ENCODE data around the gene GABRB3.

GABRB3 gene

GRCh38 chr15:26674467-26674866 is 98.4 kb downstream of the GABRB3 start:
- Histone ChIP-seq H3K9me3 (ENCODE audit: control insufficient read depth, insufficient read depth, low read depth, low read length) (no peaks in the 10 kb centered on the region), H3K27ac (ENCODE audit: extremely low read depth, low read depth, low read length) (no peak overlapping the region), H3K4me3 (ENCODE audit: low read depth, low read length) (no peak overlapping the region), H3K4me1 (ENCODE audit: control insufficient read depth, insufficient read depth, low read length) (0 out of 2 replicates have a peak, but pooled peaks cover 2% of the 10 kb centered on the region), H3K36me3 (ENCODE audit: control insufficient read depth in 2 of 2, insufficient read depth in 1 of 2, low read length in 2 of 2) (no peaks in the 10 kb centered on the region)
- POLR2A ChIA-PET = no interaction called here
- CTCF ChIA-PET = no interaction called here
- TF ChIP-seq ZNF580 (tag by site-specific recombination; IDR thresholded peaks at IDR 0.05) (no peak), ZNF423 (tag by site-specific recombination; IDR thresholded peaks at IDR 0.05) (no peak), KLF10 (tag by site-specific recombination; IDR thresholded peaks at IDR 0.05) (no peak), WT1 (tag by site-specific recombination; IDR thresholded peaks at IDR 0.05) (no peak)

GRCh38 chr15:26673445-26673844 is 99.4 kb downstream of the GABRB3 start:
- Histone ChIP-seq H3K4me3 (ENCODE audit: low read depth, low read length) (no peak overlapping the region), H3K36me3 (ENCODE audit: control insufficient read depth in 2 of 2, insufficient read depth in 1 of 2, low read length in 2 of 2) (no peaks in the 10 kb centered on the region), H3K4me1 (ENCODE audit: control insufficient read depth, insufficient read depth, low read length) (0 out of 2 replicates have a peak, but pooled peaks cover 2% of the 10 kb centered on the region), H3K27ac (ENCODE audit: extremely low read depth, low read depth, low read length) (no peak overlapping the region), H3K9me3 (ENCODE audit: control insufficient read depth, insufficient read depth, low read depth, low read length) (no peaks in the 10 kb centered on the region)
- TF ChIP-seq ZNF704 (tag by site-specific recombination; IDR thresholded peaks at IDR 0.05) (no peak), ZBTB21 (tag by site-specific recombination; IDR thresholded peaks at IDR 0.05) (no peak), GFI1B (tag by site-specific recombination; IDR thresholded peaks at IDR 0.05) (no peak), ZNF692 (tag by site-specific recombination; IDR thresholded peaks at IDR 0.05) (no peak), ZFHX2 (tag by site-specific recombination; conservative IDR thresholded peaks at IDR 0.05) (no peak), ZBTB10 (tag by site-specific recombination; IDR thresholded peaks at IDR 0.05) (no peak), ZNF521 (tag by site-specific recombination; IDR thresholded peaks at IDR 0.05) (no peak), ZNF776 (tag by site-specific recombination; IDR thresholded peaks at IDR 0.05; ENCODE audit: borderline replicate concordance) (no peak), ZNF585B (tag by site-specific recombination; IDR thresholded peaks at IDR 0.05) (no peak), ZNF596 (tag by site-specific recombination; IDR thresholded peaks at IDR 0.05) (no peak), WT1 (tag by site-specific recombination; IDR thresholded peaks at IDR 0.05) (no peak), YY1 (tag by site-specific recombination; IDR thresholded peaks at IDR 0.05) (no peak), ZNF639 (tag by site-specific recombination; IDR thresholded peaks at IDR 0.05) (no peak), ZNF664 (tag by site-specific recombination; IDR thresholded peaks at IDR 0.05) (no peak), ZBTB20 (tag by site-specific recombination; IDR thresholded peaks at IDR 0.05) (no peak)
- POLR2A ChIA-PET = no interaction called here
- CTCF ChIA-PET = no interaction called here

Data from HEK293 (cell line).